ENCODE measurements around the gene SLCO2B1.

The SLCO2B1 gene

GRCh38 chr11:75148436-75148983 is 2.4 kb upstream of the SLCO2B1 start:
- no peak for TF ChIP-seq CTCF (IDR thresholded peaks at IDR 0.05; ENCODE audit: insufficient read depth, low read depth, low read length, missing control alignments)
- DNase-seq (ENCODE audit: low read depth) = peak; percentile 10
- H3K4me3 ChIP-seq (ENCODE audit: low read depth, low read length) = no peak overlapping the region

- DNase-seq (ENCODE audit: low read depth) = no peak
- no peak for TF ChIP-seq CTCF (IDR thresholded peaks at IDR 0.05; ENCODE audit: insufficient read depth, low read depth, low read length, missing control alignments)
- no peak overlapping the region for H3K4me3 ChIP-seq (ENCODE audit: low read depth, low read length)
Measured at GRCh38 chr11:75149766-75150465, 991 bp upstream of the SLCO2B1 start.

- H3K4me3 ChIP-seq (ENCODE audit: low read depth, low read length) = no peak overlapping the region
- TF ChIP-seq CTCF (IDR thresholded peaks at IDR 0.05; ENCODE audit: insufficient read depth, low read depth, low read length, missing control alignments) = no peak
- no peak for DNase-seq (ENCODE audit: low read depth)
Measured at GRCh38 chr11:75151346-75152047, 590 bp downstream of the SLCO2B1 start.

GRCh38 chr11:75152090-75152489 is 1.2 kb downstream of the SLCO2B1 start:
- TF ChIP-seq CTCF (IDR thresholded peaks at IDR 0.05; ENCODE audit: insufficient read depth, low read depth, low read length, missing control alignments) = no peak
- no peak overlapping the region for H3K4me3 ChIP-seq (ENCODE audit: low read depth, low read length)
- no peak for DNase-seq (ENCODE audit: low read depth)

- no peak for TF ChIP-seq CTCF (IDR thresholded peaks at IDR 0.05; ENCODE audit: insufficient read depth, low read depth, low read length, missing control alignments)
- no peak overlapping the region for H3K4me3 ChIP-seq (ENCODE audit: low read depth, low read length)
Measured at GRCh38 chr11:75152651-75153427, 1.9 kb downstream of the SLCO2B1 start.

GRCh38 chr11:75154646-75155569 is 4.0 kb downstream of the SLCO2B1 start:
- no peak overlapping the region for H3K4me3 ChIP-seq (ENCODE audit: low read depth, low read length)
- no peak for DNase-seq (ENCODE audit: low read depth)
- no peak for TF ChIP-seq CTCF (IDR thresholded peaks at IDR 0.05; ENCODE audit: insufficient read depth, low read depth, low read length, missing control alignments)

More at GRCh38 chr11:75152651-75153427, 1.9 kb downstream of the SLCO2B1 start:
- no peak for DNase-seq (ENCODE audit: low read depth)
